ENCODE data around the gene PDHX.

Gene PDHX

GRCh38 chr11:35029979-35030682 lies 113.7 kb downstream of the PDHX start:
- DNase-seq, result peak; percentile 72

- DNase-seq, result peak; percentile 71
Measured at GRCh38 chr11:35030716-35031213, 114.3 kb downstream of the PDHX start.

GRCh38 chr11:35031346-35031745 lies 114.9 kb downstream of the PDHX start:
- DNase-seq, result no peak

- DNase-seq, result no peak
Measured at GRCh38 chr11:35031867-35032266, 115.4 kb downstream of the PDHX start.

GRCh38 chr11:35033011-35033410 lies 116.6 kb downstream of the PDHX start:
- no peak for DNase-seq

- no peak for DNase-seq
Measured at GRCh38 chr11:35034401-35034800, 118.0 kb downstream of the PDHX start.

- no peak for DNase-seq
Measured at GRCh38 chr11:35035894-35036408, 119.5 kb downstream of the PDHX start.

GRCh38 chr11:35036639-35037038 lies 120.2 kb downstream of the PDHX start:
- DNase-seq, result no peak

- no peak for DNase-seq
Measured at GRCh38 chr11:35038211-35038928, 122.0 kb downstream of the PDHX start.

- no peak for DNase-seq
Measured at GRCh38 chr11:35039076-35039475, 122.7 kb downstream of the PDHX start.

- peak; percentile 91 for DNase-seq
Measured at GRCh38 chr11:35040221-35040942, 124.0 kb downstream of the PDHX start.

GRCh38 chr11:35041070-35041554 lies 124.7 kb downstream of the PDHX start:
- no peak for DNase-seq

GRCh38 chr11:35042224-35042623 lies 125.8 kb downstream of the PDHX start:
- DNase-seq, result no peak

GRCh38 chr11:35042913-35043312 lies 126.5 kb downstream of the PDHX start:
- DNase-seq, result no peak

- no peak for DNase-seq
Measured at GRCh38 chr11:35043936-35044335, 127.5 kb downstream of the PDHX start.

GRCh38 chr11:35045236-35045820 lies 128.9 kb downstream of the PDHX start:
- DNase-seq, result peak; percentile 80
